ENCODE data around the gene CABP1. TPM values are rescaled to one million over a fixed set of nuclear protein-coding genes. Genes with fewer than 3 reads are reported as not detected.

Gene CABP1
- not detected in 2 replicates for total RNA-seq

GRCh38 chr12:120639771-120640721 is at the start of gene CABP1:
Gene CABP1 (plus strand): TSS chr12:120640626. CDS start chr12:120640686, 60 bp downstream.

GRCh38 chr12:120686690-120687577 is 46.5 kb downstream of the CABP1 start, which contains the start of gene MLEC:
Gene MLEC (plus strand): TSS chr12:120687149. CDS start chr12:120687297, 148 bp downstream.

GRCh38 chr12:120710031-120710804 is 69.8 kb downstream of the CABP1 start, which contains the start of gene UNC119B:
Gene UNC119B (plus strand): TSS chr12:120710458. CDS start chr12:120710475, 17 bp downstream.

Other genes starting within 250 kb of the CABP1 start
- 807 and 1,167 TPM in 2 replicates for gene COX6A1, start 202.5 kb upstream of the CABP1 start, total RNA-seq
- 18.8 and 36.0 TPM in 2 replicates for gene TRIAP1, start 194.2 kb upstream of the CABP1 start, total RNA-seq
- 19.8 and 32.2 TPM in 2 replicates for gene GATC, start 194.2 kb upstream of the CABP1 start, total RNA-seq
- gene SRSF9, start 170.9 kb upstream of the CABP1 start, total RNA-seq: 163 and 276 TPM in 2 replicates
- 118 and 186 TPM in 2 replicates for gene DYNLL1, start 144.5 kb upstream of the CABP1 start, total RNA-seq
- gene COQ5, start 111.5 kb upstream of the CABP1 start, total RNA-seq: 24.3 and 28.6 TPM in 2 replicates
- gene RNF10, start 106.3 kb upstream of the CABP1 start, total RNA-seq: 101 and 161 TPM in 2 replicates
- 38.2 and 44.8 TPM in 2 replicates for gene POP5, start 59.2 kb upstream of the CABP1 start, total RNA-seq
- 51.6 and 76.6 TPM in 2 replicates for gene MLEC, start 46.5 kb downstream of the CABP1 start, total RNA-seq
- 12.0 and 18.8 TPM in 2 replicates for gene UNC119B, start 69.8 kb downstream of the CABP1 start, total RNA-seq
- 13.4 and 15.2 TPM in 2 replicates for gene ACADS, start 85.2 kb downstream of the CABP1 start, total RNA-seq